Measurements from ENCODE around the gene HNRNPR.

The HNRNPR gene

GRCh38 chr1:23296931-23297330 lies 47.2 kb downstream of the HNRNPR start:
- H3K27ac ChIP-seq = no peak overlapping the region

DNA sequence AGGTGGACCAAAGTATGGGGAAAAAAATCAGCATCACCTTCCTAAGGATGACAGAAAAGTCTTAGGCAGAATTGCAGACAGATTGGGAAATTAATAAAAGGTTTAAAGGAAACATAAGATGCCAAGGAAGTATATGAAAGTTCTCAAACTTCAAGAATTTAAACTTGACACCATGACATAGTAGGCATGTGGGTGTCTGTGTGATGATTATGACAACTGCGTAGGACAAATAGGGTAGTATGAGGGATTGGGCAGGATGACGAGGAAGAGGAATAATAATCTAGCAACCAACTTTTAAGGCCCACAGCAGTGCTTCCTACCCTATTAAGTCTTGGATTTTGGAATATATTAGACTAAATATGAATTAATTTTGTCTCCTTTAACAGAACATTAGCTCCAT lies 52.4 kb downstream of the HNRNPR start:
- no peak overlapping the region for H3K27ac ChIP-seq

More at GRCh38 chr1:23296931-23297330, 47.2 kb downstream of the HNRNPR start:
- no peak for TF ChIP-seq CTCF (conservative IDR thresholded peaks at IDR 0.05)

GRCh38 chr1:23290836-23291565 lies 53.1 kb downstream of the HNRNPR start:
- no peak for TF ChIP-seq CTCF (conservative IDR thresholded peaks at IDR 0.05)
- no peak overlapping the region for H3K27ac ChIP-seq

More for the DNA sequence above, 52.4 kb downstream of the HNRNPR start:
- no peak for TF ChIP-seq CTCF (conservative IDR thresholded peaks at IDR 0.05)

GRCh38 chr1:23288671-23289070 lies 55.4 kb downstream of the HNRNPR start:
- no peak for TF ChIP-seq CTCF (conservative IDR thresholded peaks at IDR 0.05)
- no peak overlapping the region for H3K27ac ChIP-seq

DNA sequence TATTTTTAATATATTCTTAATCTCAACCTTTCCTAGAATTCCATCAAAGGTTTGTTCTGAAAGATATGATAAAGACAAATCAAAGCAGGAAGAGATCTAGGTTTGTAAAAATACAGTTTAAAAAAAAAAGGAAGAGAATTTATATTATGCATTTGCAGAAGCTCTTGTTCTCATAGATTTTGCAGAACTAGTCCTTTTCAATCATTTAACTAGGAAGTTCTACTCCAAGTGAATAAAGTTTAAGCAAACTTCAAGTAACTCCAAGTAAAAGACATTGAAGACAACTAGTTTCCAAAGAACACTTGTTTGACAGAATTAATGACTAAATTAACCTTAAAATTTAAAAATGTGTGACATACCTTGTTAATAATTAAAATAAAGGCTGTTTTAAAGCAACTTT lies 55.9 kb downstream of the HNRNPR start:
- no peak for TF ChIP-seq CTCF (conservative IDR thresholded peaks at IDR 0.05)

DNA sequence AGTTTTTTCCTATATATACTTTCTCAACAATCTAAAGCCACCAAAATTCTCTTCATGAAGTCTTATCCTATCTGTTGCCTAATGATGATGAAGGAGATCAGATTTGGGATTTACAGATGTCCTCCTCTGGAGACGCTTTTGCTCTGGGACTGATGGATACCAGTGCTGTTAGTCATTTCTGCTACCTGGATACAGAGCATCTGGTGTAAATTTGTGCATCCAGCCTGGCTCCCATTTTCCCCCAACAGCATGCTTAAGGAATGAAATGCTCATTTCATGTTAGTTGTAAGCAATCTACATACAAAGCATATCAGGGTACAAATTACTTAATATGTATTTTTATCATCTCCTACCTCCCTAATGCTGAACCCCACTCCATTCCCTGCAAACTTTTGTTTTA lies 57.7 kb downstream of the HNRNPR start:
- H3K27ac ChIP-seq = no peak overlapping the region; the same call in 1 of the 2 replicates
- no peak for TF ChIP-seq CTCF (conservative IDR thresholded peaks at IDR 0.05)

More for the DNA sequence above, 55.9 kb downstream of the HNRNPR start:
- H3K27ac ChIP-seq = no peak overlapping the region

DNA sequence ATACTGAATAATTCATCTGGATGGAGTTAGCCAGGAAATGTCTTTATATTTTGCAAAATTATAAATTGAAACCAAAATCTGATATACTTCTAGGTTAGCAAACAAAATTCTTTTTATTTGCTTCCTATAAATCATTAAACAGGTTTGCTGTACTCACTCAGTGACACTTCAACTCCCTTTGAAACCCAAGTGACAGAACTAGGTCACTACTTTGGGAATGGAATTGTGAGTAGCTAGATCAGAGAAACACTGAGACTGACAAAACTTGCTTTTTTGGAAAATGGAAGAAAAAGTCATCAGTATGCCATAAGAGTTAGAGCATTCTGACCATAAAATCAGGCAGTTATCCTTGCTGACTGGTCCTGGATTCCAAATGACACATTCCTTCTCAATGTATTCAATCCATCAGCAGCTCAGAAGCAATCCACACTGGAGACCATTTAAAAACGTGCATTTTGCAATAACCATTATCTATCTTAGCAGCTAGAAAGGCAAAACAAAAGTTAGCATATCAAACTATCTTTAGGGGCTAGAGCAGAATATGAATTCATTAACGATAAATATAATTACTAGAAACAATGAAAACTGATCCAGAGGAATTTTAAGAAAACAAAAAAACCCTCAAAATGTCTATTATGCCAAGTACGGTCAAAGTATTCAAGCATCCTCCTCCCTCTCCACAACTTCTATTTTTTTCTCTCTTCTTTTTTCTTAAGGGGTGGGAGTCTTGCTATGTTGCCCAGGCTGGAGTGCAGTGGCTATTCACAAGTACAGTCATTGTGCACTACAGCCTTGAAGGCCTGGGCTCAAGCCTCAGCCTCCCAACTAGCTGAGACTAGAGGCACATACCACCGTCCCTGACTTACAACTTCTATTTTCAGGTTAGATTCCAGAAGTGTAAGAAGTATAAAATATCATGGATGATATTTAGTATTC lies 60.1 kb downstream of the HNRNPR start:
- no peak for TF ChIP-seq CTCF (conservative IDR thresholded peaks at IDR 0.05)
- peak overlapping the region; percentile 44 for H3K27ac ChIP-seq

All from VCaP (cell line).